M059J (cell line): ENCODE measurements around the gene HSBP1. TPM values are rescaled to one million over a fixed set of nuclear protein-coding genes. Genes with fewer than 3 reads are reported as not detected.

Source experiments
- DNase-seq: peaks from one replicate; pipeline ENCODE4 v3.0.0-alpha.2; 2012; ENCODE audit warnings: low read depth
- total RNA-seq: library from RNA; depleted of rRNA; stranded (reverse); fragments of >200 nt; shearing (Covaris generic); gene quantifications from 2 replicates; pipeline ENCODE4 v1.2.3, GENCODE V29; 2014

HSBP1 gene
- total RNA-seq, 1 experiment from 2014 or later, result 151 TPM

- DNase-seq, result no peak
These were observed 30.4 kb downstream of the HSBP1 start for GRCh38 chr16:83838151-83838550.

GRCh38 chr16:83839561-83839960 is 31.8 kb downstream of the HSBP1 start:
- no peak for DNase-seq

- DNase-seq, result no peak
These were observed 32.4 kb downstream of the HSBP1 start for GRCh38 chr16:83840060-83840617.

GRCh38 chr16:83842291-83842690 is 34.5 kb downstream of the HSBP1 start:
- no peak for DNase-seq

- no peak for DNase-seq
These were observed 35.2 kb downstream of the HSBP1 start for GRCh38 chr16:83842756-83843507.

- DNase-seq, result no peak
These were observed 35.9 kb downstream of the HSBP1 start for GRCh38 chr16:83843657-83844056.

GRCh38 chr16:83845263-83845662 is 37.5 kb downstream of the HSBP1 start:
- no peak for DNase-seq

- no peak for DNase-seq
These were observed 39.8 kb downstream of the HSBP1 start for GRCh38 chr16:83847371-83848225.

GRCh38 chr16:83849421-83849820 is 41.6 kb downstream of the HSBP1 start:
- DNase-seq, result no peak

GRCh38 chr16:83850947-83851346 is 43.2 kb downstream of the HSBP1 start:
- no peak for DNase-seq

- DNase-seq, result no peak
These were observed 43.7 kb downstream of the HSBP1 start for GRCh38 chr16:83851473-83851872.

- no peak for DNase-seq
These were observed 45.0 kb downstream of the HSBP1 start for GRCh38 chr16:83852774-83853173.

- DNase-seq, result no peak
These were observed 46.1 kb downstream of the HSBP1 start for GRCh38 chr16:83853834-83854233.

GRCh38 chr16:83854420-83854819 is 46.6 kb downstream of the HSBP1 start:
- DNase-seq, result no peak

GRCh38 chr16:83856792-83857191 is 49.0 kb downstream of the HSBP1 start:
- no peak for DNase-seq

- DNase-seq, result no peak
These were observed 51.5 kb downstream of the HSBP1 start for GRCh38 chr16:83859265-83859664.

GRCh38 chr16:83862661-83863060 is 54.9 kb downstream of the HSBP1 start:
- DNase-seq, result no peak

- no peak for DNase-seq
These were observed 55.9 kb downstream of the HSBP1 start for GRCh38 chr16:83863682-83864081.
